Breast epithelium (tissue), 4 donors: ENCODE results near the gene BCAS3. TPM values are rescaled to one million over a fixed set of nuclear protein-coding genes. Genes with fewer than 3 reads are reported as not detected.

Source experiments
- DNase-seq, 2 donors: peaks; one replicate each; pipeline ENCODE4 v3.0.0-alpha.2; 2019; ENCODE audit warnings: low spot score in 2 of 2
- H3K27ac ChIP-seq, 2 donors: fragments of 200-600 bp; sonication (generic) in 1 of 2; one replicate each; pipeline ENCODE4 v1.5.1; 2016 to 2019; ENCODE audit warnings: mild to moderate bottlenecking in 1 of 2
- H3K27me3 ChIP-seq, 2 donors: fragments of 200-600 bp; sonication (generic) in 1 of 2; one replicate each; pipeline versions ENCODE4 v1.5.1 to v1.6.0; 2017 to 2019; ENCODE audit warnings: control low read depth in 1 of 2, mild to moderate bottlenecking in 1 of 2
- H3K36me3 ChIP-seq: fragments of 200-600 bp; one replicate; pipeline ENCODE4 v1.5.1; 2019
- H3K4me1 ChIP-seq, 2 donors: fragments of 200-600 bp; sonication (generic); one replicate each; pipeline ENCODE4 v1.5.1; 2016 to 2019; ENCODE audit warnings: control low read depth in 1 of 2
- H3K4me3 ChIP-seq, 3 donors: fragments of 200-600 bp; sonication (generic); 1 replicate in 2 of 3; 2 replicates in 1 of 3; pipeline ENCODE4 v1.5.1; 2016 to 2019; ENCODE audit warnings: mild to moderate bottlenecking in 3 of 3, moderate library complexity in 2 of 3
- H3K9me3 ChIP-seq, 2 donors: fragments of 200-600 bp; sonication (generic) in 1 of 2; one replicate each; pipeline ENCODE4 v1.5.1; 2016 to 2019; ENCODE audit warnings: control low read depth in 1 of 2
- POLR2A ChIP-seq: fragments of 450-650 bp; IDR thresholded peaks from one replicate; pipeline ENCODE4 v1.6.1; 2016; ENCODE audit warnings: antibody characterized with exemption, mild to moderate bottlenecking, moderate library complexity
- POLR2AphosphoS5 ChIP-seq, 3 donors: sonication (generic); formaldehyde crosslinking; IDR thresholded peaks; one replicate each; pipeline ENCODE4 v1.6.1; 2017; ENCODE audit warnings: antibody characterized with exemption in 3 of 3
- intact Hi-C: fragments of 100-400 bp; cut with DNase I; formaldehyde crosslinking; loops from one replicate; pipeline ENCODE4 v1.15.1; 2023; ENCODE audit warnings: low total_unique reads
- total RNA-seq, 3 donors: library from RNA; depleted of rRNA; stranded (reverse); fragments of >200 nt; gene quantifications; one replicate each; pipeline ENCODE4 v1.1.0, GENCODE V29; 2016
- TF ChIP-seq, protein P1 (sequence below), 3 donors: fragments of 450-650 bp; IDR thresholded peaks; one replicate each; pipeline ENCODE4 v1.5.1; 2016 to 2017; ENCODE audit warnings: antibody characterized with exemption in 3 of 3, mild to moderate bottlenecking in 3 of 3, moderate library complexity in 3 of 3

The BCAS3 gene
- total RNA-seq, 3 donors from 2014 or later, result 30.8 to 47.9 (median 31.2) TPM

DNA sequence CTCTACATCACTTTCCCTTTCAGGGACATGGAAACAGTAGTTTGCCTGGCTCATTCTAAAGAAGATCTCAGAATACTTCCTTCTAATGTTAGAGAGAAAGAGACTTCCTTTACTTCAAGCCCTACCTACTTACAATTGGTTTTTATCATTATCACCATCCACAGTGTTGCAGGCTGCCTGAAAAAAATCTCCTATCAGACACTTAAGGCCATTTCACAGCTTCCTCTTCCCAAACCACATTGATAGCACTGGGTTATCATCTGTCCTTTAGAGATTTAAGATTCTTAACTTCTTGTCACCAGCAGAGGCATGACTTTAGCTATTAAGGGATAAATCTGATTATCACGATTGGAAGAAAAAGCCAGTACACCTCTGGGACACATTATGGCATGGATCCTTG lies 543.5 kb downstream of the BCAS3 start:
- Histone ChIP-seq H3K27ac (no peak overlapping the region), H3K4me3 (no peak overlapping the region), H3K4me1 (no peaks in the 10 kb centered on the region), H3K9me3 (no peaks in the 10 kb centered on the region), H3K27me3 (no peaks in the 10 kb centered on the region), H3K36me3 (no peaks in the 10 kb centered on the region)
- DNase-seq, result no peak
- TF ChIP-seq POLR2A (no peak), POLR2AphosphoS5 (IDR thresholded peaks at IDR 0.05) (no peak)
- TF ChIP-seq, protein P1, sequence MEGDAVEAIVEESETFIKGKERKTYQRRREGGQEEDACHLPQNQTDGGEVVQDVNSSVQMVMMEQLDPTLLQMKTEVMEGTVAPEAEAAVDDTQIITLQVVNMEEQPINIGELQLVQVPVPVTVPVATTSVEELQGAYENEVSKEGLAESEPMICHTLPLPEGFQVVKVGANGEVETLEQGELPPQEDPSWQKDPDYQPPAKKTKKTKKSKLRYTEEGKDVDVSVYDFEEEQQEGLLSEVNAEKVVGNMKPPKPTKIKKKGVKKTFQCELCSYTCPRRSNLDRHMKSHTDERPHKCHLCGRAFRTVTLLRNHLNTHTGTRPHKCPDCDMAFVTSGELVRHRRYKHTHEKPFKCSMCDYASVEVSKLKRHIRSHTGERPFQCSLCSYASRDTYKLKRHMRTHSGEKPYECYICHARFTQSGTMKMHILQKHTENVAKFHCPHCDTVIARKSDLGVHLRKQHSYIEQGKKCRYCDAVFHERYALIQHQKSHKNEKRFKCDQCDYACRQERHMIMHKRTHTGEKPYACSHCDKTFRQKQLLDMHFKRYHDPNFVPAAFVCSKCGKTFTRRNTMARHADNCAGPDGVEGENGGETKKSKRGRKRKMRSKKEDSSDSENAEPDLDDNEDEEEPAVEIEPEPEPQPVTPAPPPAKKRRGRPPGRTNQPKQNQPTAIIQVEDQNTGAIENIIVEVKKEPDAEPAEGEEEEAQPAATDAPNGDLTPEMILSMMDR (IDR thresholded peaks at IDR 0.05), result no peak
- intact Hi-C loops, result no loop called here

DNA sequence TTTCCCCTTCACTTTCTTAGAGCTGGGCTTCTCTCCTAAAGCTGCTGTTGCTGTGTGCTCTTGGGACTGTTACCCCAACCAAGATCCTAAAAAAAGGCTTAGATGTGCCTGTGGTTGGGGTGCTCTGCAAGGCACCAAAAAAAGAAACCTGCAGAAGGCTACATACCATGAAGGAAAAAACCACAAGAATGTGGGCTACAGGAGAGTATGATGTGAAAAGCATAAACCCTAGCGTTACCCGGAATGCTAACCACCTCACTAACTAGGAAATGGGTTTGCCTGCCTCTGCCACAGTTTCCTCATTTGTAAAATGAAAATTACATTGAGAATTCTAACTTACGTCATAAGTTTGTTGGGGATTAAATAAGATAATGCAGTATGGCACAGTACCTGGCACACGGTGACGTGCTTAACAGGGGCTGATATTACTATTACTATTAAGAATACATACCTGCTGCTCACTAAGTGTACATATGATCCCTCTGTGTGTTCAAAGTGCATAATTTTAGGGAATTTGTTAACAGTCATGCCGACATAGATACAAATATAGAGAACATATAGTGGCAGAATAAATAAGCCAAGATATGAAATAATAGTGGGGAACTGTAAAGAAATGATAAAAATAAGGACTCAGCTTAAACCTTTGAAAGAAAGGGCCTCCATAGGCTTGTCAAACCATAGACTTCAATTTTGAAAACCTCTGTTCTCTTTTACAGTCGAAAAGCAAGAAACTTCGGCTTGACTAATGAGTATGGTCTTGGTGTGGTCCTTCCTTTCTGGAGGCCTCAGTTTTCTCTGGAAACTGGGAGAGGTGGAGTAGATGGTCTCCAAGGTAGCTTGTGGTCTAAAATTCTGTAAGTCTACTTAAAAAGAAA lies 544.2 kb downstream of the BCAS3 start:
- Histone ChIP-seq H3K27me3 (no peaks in the 10 kb centered on the region), H3K9me3 (no peaks in the 10 kb centered on the region), H3K36me3 (no peaks in the 10 kb centered on the region), H3K4me1 (no peaks in the 10 kb centered on the region), H3K27ac (no peak overlapping the region), H3K4me3 (no peak overlapping the region)
- no peak for DNase-seq
- no peak for TF ChIP-seq POLR2A
- TF ChIP-seq, protein P1 (IDR thresholded peaks at IDR 0.05), result no peak
- no peak for TF ChIP-seq POLR2AphosphoS5 (IDR thresholded peaks at IDR 0.05)
- intact Hi-C loops, result no loop called here

DNA sequence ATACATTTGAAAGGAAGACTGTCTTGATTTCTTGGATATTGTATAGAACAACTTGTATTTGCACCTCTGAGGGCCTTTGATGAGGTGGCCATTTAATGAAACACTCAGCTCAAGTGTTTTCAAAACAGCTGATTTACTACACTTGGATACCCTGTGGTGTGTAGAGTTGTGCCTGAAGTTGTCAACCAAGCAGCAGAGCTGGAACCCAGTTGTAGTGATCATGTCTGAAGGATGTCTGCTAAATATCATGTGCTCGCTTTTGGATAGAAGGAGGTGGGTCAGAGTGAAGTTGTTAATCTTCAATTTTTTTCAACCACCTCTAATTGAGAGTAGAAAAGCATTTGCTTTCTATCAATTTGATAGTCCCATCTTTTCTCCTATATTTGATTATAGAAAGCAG lies 546.1 kb downstream of the BCAS3 start:
- Histone ChIP-seq H3K36me3 (no peaks in the 10 kb centered on the region), H3K27me3 (no peaks in the 10 kb centered on the region), H3K4me3 (no peak overlapping the region), H3K4me1 (no peaks in the 10 kb centered on the region), H3K9me3 (no peaks in the 10 kb centered on the region), H3K27ac (no peak overlapping the region)
- TF ChIP-seq, protein P1 (IDR thresholded peaks at IDR 0.05), result no peak
- no peak for TF ChIP-seq POLR2AphosphoS5 (IDR thresholded peaks at IDR 0.05)
- no peak for TF ChIP-seq POLR2A
- intact Hi-C loops, result no loop called here
- no peak for DNase-seq

DNA sequence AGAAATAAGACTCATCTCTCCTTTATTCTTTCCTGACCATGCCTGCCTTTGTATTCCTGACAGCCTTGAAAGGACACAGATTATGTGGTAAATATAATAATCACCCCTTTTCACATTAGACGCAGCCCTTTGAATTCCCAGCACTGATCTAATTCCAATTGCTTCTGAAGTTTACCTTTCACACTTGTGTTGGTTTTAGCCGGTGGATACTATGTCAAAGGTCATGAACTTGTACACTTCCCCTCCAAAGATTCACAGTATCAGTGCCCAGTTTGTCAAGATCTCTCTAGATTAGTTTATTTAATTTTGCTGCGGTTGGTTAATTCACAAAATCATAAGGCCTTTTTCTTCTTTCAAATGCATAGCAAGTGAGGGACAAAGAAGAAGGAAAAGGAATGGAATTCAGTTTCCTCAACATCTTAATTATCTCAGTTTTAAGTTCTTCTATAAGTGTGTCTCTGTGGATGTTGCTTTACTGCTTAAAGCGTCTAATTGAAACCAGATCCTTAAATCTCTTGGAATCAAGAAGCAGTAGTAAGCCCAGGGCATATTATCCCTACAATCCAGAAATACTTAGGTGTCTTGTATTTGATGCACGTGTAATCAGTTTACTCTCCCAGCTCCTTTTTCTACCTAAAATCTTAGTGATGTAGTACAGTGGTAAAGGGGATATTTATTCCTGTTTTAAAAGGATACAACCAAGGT lies 547.7 kb downstream of the BCAS3 start:
- Histone ChIP-seq H3K9me3 (no peaks in the 10 kb centered on the region), H3K4me1 (no peaks in the 10 kb centered on the region), H3K36me3 (no peaks in the 10 kb centered on the region), H3K4me3 (no peak overlapping the region), H3K27ac (no peak overlapping the region), H3K27me3 (no peaks in the 10 kb centered on the region)
- no peak for DNase-seq
- intact Hi-C loops, result no loop called here
- TF ChIP-seq, protein P1 (IDR thresholded peaks at IDR 0.05), result no peak
- TF ChIP-seq POLR2AphosphoS5 (IDR thresholded peaks at IDR 0.05) (no peak), POLR2A (no peak)

DNA sequence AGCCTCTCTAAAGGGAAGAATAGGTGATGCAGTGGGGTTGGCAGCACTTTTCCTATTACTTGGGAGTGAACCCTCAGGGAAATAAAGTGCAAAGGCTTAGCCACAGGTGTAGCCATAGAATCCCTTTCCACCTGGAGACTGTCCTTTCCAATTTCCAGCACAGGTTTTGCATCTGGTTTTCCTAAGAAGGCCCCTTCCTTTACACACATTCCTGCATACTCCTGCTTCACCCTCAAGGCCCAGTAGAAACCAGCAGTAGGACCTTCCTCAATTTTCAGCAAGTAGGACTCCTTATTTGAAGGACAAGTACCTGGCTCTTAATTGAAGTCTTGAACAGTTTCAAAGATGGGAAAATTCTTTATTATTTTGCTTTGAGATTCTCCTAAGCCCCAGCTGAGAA lies 550.2 kb downstream of the BCAS3 start:
- no peak for DNase-seq
- Histone ChIP-seq H3K36me3 (no peaks in the 10 kb centered on the region), H3K27me3 (no peaks in the 10 kb centered on the region), H3K4me3 (no peak overlapping the region), H3K27ac (no peak overlapping the region), H3K9me3 (no peaks in the 10 kb centered on the region), H3K4me1 (no peaks in the 10 kb centered on the region)
- intact Hi-C loops, result no loop called here
- no peak for TF ChIP-seq POLR2A
- TF ChIP-seq, protein P1 (IDR thresholded peaks at IDR 0.05), result no peak
- no peak for TF ChIP-seq POLR2AphosphoS5 (IDR thresholded peaks at IDR 0.05)
